ENCODE data around the gene TMEM11.

TMEM11 gene

GRCh38 chr17:21177854-21178600 lies 35.9 kb downstream of the TMEM11 start:
- DNase-seq = no peak

GRCh38 chr17:21177401-21177800 lies 36.6 kb downstream of the TMEM11 start:
- no peak for DNase-seq

- DNase-seq = no peak
These were observed 37.1 kb downstream of the TMEM11 start for GRCh38 chr17:21176773-21177395.

GRCh38 chr17:21174713-21175112 lies 39.2 kb downstream of the TMEM11 start:
- DNase-seq = no peak

GRCh38 chr17:21174186-21174585 lies 39.8 kb downstream of the TMEM11 start:
- DNase-seq = no peak

GRCh38 chr17:21173543-21173942 lies 40.4 kb downstream of the TMEM11 start:
- no peak for DNase-seq

GRCh38 chr17:21172846-21173245 lies 41.1 kb downstream of the TMEM11 start:
- DNase-seq = no peak

- DNase-seq = no peak
These were observed 41.9 kb downstream of the TMEM11 start for GRCh38 chr17:21171970-21172510.

- no peak for DNase-seq
These were observed 42.5 kb downstream of the TMEM11 start for GRCh38 chr17:21171309-21171922.

- DNase-seq = no peak
These were observed 43.2 kb downstream of the TMEM11 start for GRCh38 chr17:21170809-21171208.

- DNase-seq = no peak
These were observed 44.5 kb downstream of the TMEM11 start for GRCh38 chr17:21169496-21169895.

GRCh38 chr17:21168555-21168865 lies 45.5 kb downstream of the TMEM11 start:
- no peak for DNase-seq

GRCh38 chr17:21167303-21167702 lies 46.7 kb downstream of the TMEM11 start:
- no peak for DNase-seq

- no peak for DNase-seq
These were observed 47.3 kb downstream of the TMEM11 start for GRCh38 chr17:21166595-21167210.

GRCh38 chr17:21165922-21166594 lies 47.9 kb downstream of the TMEM11 start:
- no peak for DNase-seq

GRCh38 chr17:21164620-21165019 lies 49.3 kb downstream of the TMEM11 start:
- DNase-seq = no peak

- no peak for DNase-seq
These were observed 49.7 kb downstream of the TMEM11 start for GRCh38 chr17:21164216-21164615.

- DNase-seq = no peak
These were observed 50.9 kb downstream of the TMEM11 start for GRCh38 chr17:21163101-21163500.

- DNase-seq = no peak
These were observed 51.6 kb downstream of the TMEM11 start for GRCh38 chr17:21162394-21162775.

GRCh38 chr17:21161498-21162393 lies 52.2 kb downstream of the TMEM11 start:
- no peak for DNase-seq

GRCh38 chr17:21160401-21160800 lies 53.6 kb downstream of the TMEM11 start:
- no peak for DNase-seq

Measured in NCI-H187 treated with DMSO at 0.1 percent for 48 hours (cell line).